Mesenteric fat pad (tissue), 1 donor: ENCODE results near the gene ATP5F1D. TPM values are rescaled to one million over a fixed set of nuclear protein-coding genes. Genes with fewer than 3 reads are reported as not detected.

Source experiments
- DNase-seq: peaks from one replicate; pipeline ENCODE4 v3.0.0-alpha.2; 2020; ENCODE audit warnings: low spot score
- total RNA-seq: library from RNA; stranded (reverse); fragmentation: NEBNext Ultra II Directional; extraction: Animal tissue kit (Norgen Biotek cat#: 25700); gene quantifications from one replicate; pipeline ENCODE4 v1.2.1, GENCODE V29; 2021
- donor health status: DM: yes; HTN: yes; CAD: no.

Gene ATP5F1D
- total RNA-seq, 1 donor from 2014 or later, result 189 TPM

GRCh38 chr19:1220477-1220930 lies 21.0 kb upstream of the ATP5F1D start:
- DNase-seq, result no peak

GRCh38 chr19:1220976-1221903 lies 20.3 kb upstream of the ATP5F1D start:
- no peak for DNase-seq

GRCh38 chr19:1221904-1222255 lies 19.7 kb upstream of the ATP5F1D start:
- no peak for DNase-seq

- DNase-seq, result no peak
Measured at GRCh38 chr19:1222394-1222793, 19.2 kb upstream of the ATP5F1D start.

GRCh38 chr19:1223018-1223855 lies 18.3 kb upstream of the ATP5F1D start:
- DNase-seq, result no peak

GRCh38 chr19:1224047-1224825 lies 17.3 kb upstream of the ATP5F1D start:
- no peak for DNase-seq

GRCh38 chr19:1224847-1225246 lies 16.7 kb upstream of the ATP5F1D start:
- DNase-seq, result no peak

GRCh38 chr19:1225440-1226226 lies 15.9 kb upstream of the ATP5F1D start:
- DNase-seq, result no peak

- no peak for DNase-seq
Measured at GRCh38 chr19:1226227-1226518, 15.4 kb upstream of the ATP5F1D start.

GRCh38 chr19:1226522-1227303 lies 14.8 kb upstream of the ATP5F1D start:
- DNase-seq, result no peak

GRCh38 chr19:1227304-1228054 lies 14.1 kb upstream of the ATP5F1D start:
- no peak for DNase-seq

- no peak for DNase-seq
Measured at GRCh38 chr19:1228161-1228957, 13.2 kb upstream of the ATP5F1D start.

- no peak for DNase-seq
Measured at GRCh38 chr19:1229056-1229923, 12.3 kb upstream of the ATP5F1D start.

- DNase-seq, result no peak
Measured at GRCh38 chr19:1229924-1230782, 11.4 kb upstream of the ATP5F1D start.

- no peak for DNase-seq
Measured at GRCh38 chr19:1230783-1231489, 10.6 kb upstream of the ATP5F1D start.
